GM21528 (cell line): ENCODE measurements around the gene TNFAIP8L3.

Experiments used
- ATAC-seq: cut with Tn5 transposase; IDR thresholded peaks from one replicate; pipeline ENCODE4 v1.9.1; 2021; ENCODE audit warnings: mild to moderate bottlenecking, moderate library complexity; ENCODE audit not compliant: unreplicated experiment, low FRiP score

TNFAIP8L3 gene

GRCh38 chr15:51092480-51093040 lies 2.1 kb downstream of the TNFAIP8L3 start:
- no peak for ATAC-seq

DNA sequence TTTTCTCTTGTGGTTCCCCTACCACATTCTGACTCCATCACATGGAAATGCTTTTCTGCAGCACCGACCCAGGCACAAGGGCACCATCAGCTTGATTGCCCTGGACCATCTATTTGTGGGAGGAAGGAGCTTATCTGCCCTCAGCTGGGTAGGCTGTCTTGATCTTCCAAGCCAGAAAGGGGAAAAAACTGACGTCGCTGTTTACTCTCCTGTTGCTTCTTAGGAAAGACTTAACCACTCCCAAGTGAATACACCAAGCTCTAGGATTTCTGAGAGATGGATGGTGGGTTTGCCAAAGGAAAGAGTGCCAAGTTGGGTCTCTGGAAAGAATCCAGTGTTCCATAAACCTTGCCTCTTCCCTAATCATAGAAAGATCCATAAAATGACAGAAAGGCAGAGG lies 4.0 kb downstream of the TNFAIP8L3 start:
- ATAC-seq = no peak

DNA sequence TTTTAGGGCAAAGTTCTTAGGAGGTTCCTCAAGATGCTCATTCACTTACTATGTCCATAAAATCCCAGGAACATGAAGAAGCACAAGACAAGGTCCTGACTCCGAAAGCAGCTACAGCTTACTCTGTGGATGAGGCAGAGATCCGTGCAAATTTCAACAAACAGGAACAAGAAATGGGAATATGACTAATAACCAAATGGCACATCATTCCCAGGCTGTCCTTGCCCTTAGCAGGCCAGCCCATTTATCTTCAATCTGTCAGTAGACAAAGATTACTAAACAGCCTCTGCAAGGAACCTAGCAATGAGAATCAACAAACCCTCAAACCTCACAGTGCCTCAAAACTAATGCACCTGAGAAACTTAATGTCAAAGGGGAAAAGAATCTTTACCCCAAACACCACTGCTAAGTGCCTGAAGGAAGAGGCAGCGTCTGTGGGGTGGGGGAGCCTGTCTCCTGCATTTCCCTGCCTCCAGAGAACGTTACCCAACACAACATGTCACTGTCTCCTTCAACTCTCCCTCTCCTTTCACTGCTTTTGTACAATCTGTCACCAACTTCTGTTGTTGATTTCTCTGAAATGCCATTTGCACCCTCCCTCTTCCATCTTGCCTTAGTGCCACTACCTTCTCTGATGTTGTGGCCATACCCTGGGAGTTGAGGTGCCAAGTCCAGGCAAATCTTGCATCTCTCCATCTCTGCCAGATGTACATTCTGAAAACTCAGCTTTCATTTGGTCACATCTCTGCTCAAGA lies 4.8 kb downstream of the TNFAIP8L3 start:
- no peak for ATAC-seq

- ATAC-seq = no peak
Observed at GRCh38 chr15:51089041-51089440, 5.7 kb downstream of the TNFAIP8L3 start.

DNA sequence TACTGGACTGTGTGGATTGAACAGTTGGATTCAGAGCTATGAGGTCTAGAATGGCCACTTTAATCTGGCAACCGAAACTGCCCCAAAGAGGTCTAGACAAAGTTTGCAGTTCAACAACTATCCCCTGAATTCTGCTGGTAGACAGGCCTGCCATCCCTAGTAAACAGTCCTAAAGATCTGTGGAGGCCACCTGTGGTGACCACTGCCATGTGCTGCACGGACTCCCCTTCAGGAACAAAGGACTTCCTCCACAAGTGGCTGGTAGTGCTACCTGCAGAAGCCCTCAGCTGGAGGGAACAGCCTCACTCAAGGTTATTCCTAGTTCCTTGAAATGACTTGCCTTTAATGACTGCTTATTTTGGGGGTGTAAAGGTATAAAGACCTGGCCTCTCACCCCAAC lies 6.1 kb downstream of the TNFAIP8L3 start:
- no peak for ATAC-seq

DNA sequence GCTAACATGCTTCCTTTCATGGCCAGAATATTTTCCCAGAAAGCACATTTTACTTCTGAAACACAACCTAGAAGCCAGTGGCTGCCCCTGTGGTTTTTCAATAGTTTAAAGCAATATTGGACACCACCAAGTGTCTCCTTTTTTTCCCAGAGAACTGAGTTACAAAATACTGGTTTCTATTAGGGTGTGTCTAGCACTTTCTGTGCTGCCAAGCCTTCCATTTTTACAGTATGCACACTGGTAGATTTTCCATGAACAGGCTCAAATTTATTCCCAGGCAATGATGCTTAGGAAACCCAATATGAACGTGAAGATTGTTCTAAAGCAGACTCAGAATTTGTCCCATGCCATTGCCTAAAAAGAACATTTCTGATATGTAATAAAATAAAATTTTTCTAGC lies 7.2 kb downstream of the TNFAIP8L3 start:
- ATAC-seq = no peak

DNA sequence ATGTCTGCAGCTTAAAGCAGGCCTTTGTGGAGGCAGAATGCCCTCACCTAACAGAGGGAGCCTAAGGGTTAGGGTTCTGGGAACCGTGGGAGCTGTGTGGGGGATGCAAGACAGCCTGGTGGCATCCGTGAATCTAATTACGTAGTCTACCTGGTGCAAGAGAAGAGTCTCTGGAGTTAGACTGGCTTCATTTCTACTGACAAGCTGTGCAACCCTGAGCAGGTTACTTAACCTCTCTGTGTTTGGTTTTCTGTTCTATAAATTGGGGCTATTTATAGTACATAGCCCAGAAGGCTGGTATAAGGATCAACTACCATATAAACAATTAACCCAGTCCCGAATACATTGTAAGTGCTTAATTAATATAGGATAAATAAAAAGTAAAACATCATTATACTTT lies 8.3 kb downstream of the TNFAIP8L3 start:
- ATAC-seq = no peak

DNA sequence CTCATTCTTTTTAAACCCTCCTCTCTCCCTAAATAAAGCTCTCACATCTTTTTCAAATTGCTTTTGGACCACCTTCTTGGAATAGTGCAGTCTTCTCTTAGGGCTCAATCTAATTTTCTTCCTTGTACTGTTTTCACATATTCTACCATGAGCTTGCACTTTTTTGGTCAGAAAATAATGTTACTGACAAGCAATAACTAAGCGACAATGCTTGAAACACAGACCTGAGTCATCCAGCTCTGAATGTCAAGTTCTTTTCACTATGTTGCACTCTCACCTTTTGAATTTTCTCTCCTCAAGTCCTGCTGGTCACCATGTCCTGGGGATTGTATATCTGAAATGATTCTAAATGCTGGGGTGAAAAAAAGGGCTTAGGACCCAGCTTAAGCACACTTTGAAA lies 8.9 kb downstream of the TNFAIP8L3 start:
- ATAC-seq = no peak

DNA sequence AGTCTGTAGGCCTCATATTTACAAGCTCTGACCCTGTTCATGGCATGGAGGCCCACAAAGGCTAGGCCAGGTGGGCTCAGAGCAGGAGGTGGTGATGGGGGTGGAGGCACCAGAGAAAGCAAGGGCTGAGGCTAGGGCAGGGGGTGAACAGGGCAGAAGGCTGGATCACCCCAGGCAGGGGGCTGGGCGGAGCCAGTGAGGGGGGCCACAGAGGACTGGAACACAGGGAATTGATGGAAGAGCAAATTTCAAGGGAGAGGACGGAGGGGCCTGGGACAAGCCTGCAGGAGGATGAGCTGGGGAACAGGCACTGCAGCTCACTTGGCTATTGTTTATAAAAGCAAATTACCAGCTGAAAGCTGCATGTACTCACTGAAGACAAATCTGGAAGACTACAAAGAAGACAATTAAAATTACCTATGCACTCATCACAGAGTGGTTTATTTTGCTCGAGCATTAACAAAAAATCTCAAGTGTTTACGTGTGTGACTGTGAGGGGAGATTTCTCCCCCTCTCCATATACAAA lies 11.0 kb downstream of the TNFAIP8L3 start:
- ATAC-seq = no peak

DNA sequence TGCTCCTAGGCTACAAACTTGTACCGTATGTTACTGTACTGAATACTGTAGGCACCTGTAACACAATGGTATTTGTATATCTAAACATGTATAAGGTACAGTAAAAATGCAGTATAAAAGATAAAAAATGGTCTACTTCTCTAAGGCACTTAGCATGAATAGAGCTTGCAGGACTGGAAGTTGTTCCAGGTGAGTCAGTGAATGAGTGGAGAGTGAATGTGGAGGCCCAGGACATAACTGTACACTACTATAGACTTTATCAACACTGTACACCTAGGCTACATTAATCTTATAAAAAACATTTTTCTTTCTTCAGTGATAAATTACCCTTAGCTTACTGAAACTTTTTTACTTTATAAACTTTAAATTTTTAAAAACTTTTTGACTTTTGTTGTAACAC lies 12.5 kb downstream of the TNFAIP8L3 start:
- no peak for ATAC-seq

DNA sequence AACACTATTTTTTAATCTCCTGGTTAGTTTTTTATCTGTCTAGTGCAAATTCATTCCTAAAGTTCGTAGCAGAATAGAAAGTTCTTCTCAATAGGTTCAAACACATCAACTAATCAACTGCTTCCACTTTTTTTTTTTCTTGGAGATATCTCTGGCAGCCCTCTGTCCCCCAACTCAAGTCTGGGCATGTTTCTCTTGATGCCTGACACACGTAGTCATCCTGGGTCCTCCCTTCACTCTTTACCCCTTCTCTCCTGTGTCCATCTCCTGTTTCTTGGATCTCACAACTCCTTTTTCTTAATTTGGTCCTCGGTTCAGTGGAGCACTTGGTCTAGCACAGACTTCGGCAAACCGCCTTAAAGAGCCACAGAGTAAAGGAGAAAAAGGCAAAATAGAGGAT lies 14.4 kb downstream of the TNFAIP8L3 start:
- ATAC-seq = no peak

GRCh38 chr15:51079226-51079625 lies 15.5 kb downstream of the TNFAIP8L3 start:
- ATAC-seq = no peak

DNA sequence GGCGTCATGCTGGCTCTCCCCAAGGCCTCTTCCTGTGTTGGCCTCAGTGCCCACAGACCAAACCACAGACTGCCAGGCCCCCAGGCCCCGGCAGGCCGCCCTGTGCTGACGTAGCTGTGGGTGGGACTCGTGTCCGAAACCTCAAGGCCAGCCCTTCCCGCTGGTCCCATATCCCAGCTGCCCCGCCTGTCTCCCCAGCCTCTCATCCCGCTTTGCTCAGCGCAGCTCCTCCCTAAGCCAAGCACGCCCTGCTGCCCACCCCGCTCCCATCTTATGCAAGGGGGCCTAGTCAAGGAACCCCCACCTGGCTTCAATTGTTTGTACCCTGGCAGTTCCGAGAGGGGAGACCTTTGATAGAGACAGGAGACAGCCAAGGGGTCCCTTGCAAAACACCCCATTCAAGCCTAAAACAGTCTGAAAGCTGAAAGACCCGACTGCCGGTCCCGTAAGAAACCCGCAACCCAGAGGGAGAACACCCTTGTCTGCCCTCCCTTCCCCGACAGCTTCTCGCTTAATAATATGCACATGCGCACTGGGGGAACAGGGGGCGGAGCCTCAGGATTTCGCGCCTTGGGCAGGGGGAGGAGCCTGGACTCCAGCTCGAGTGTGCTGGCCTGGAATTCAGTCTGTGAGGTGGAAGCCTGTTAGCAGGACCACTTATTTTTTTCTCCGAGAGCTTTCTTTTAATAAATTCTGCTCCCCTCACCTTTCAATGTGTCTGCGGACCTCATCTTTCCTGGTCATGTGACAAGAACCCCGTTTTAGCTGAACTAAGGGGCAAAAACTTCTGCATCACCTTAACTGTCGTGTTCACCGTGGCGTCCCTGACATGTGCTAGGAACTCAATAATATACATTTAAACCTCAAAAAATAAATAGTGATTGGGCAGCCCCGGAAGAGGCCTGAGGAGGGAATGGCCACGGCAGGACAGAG lies 17.2 kb downstream of the TNFAIP8L3 start:
- no peak for ATAC-seq

- ATAC-seq = no peak
Observed at GRCh38 chr15:51076524-51077220, 18.0 kb downstream of the TNFAIP8L3 start.

- no peak for ATAC-seq
Observed at GRCh38 chr15:51075826-51076523, 18.7 kb downstream of the TNFAIP8L3 start.

DNA sequence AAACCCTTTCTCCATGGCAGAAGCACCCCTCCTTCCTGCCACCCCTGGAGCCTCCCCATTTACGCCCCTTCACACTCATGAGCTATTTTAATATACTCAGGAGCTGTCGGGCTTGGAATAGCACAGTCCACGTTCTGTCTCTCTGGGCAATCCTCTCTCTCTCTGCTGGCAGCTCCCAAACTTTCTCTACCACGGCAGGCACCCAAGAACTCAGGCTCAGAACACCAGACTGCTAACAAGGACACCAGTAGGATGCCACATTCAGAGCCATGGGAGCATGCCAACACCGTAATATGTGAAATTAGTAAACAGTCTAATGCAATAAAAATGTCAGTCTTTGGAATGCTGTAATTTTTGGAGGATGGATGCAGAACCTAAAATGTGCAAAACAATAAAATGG lies 19.3 kb downstream of the TNFAIP8L3 start:
- ATAC-seq = no peak

GRCh38 chr15:51074926-51075325 lies 19.8 kb downstream of the TNFAIP8L3 start:
- ATAC-seq = no peak

DNA sequence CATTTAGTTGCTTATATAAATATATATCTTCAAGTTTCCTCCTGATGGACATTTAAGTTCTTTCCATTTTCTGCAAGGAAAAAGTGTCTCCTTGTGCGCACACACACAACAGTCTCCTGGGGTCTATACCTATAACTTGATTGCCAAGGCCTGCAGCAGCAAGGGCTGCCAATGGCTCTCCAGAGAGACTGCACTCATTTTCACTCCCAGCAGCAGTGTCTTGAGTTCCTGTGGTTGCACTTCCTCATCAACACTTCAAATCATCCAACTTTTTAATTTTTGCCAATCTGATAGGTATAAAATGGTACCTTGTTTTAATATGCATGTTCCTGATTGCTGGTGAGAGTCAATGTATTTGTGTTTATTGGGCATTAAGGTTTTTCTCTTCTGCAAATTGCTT lies 23.1 kb downstream of the TNFAIP8L3 start:
- ATAC-seq = no peak

- ATAC-seq = no peak
Observed at GRCh38 chr15:51069983-51070382, 24.7 kb downstream of the TNFAIP8L3 start.

- ATAC-seq = no peak
Observed at GRCh38 chr15:51067510-51067909, 27.2 kb downstream of the TNFAIP8L3 start.
